NCI-H460 (cell line): ENCODE data around the gene AP1S1. TPM values are rescaled to one million over a fixed set of nuclear protein-coding genes. Genes with fewer than 3 reads are reported as not detected.
"Not testable (repeated sequence)": the region's sequence is repeated elsewhere in the genome, so short reads cannot be mapped to it uniquely, and the experiment has no call there.

Source experiments
- DNase-seq: peaks from one replicate; pipeline ENCODE4 v3.0.0-alpha.2; 2016; ENCODE audit warnings: low read depth; ENCODE audit errors: extremely low read depth
- polyA plus RNA-seq: library from polyadenylated mRNA; depleted of rRNA; stranded (reverse); fragments of >200 nt; gene quantifications from 2 replicates; pipeline ENCODE4 v1.2.3, GENCODE V29; 2014; cell fraction: nucleus; rRNA removed
- total RNA-seq: library from RNA; depleted of rRNA; stranded (reverse); fragments of >200 nt; shearing (Covaris generic); gene quantifications from 2 replicates; pipeline ENCODE4 v1.2.3, GENCODE V29; 2014; rRNA removed

AP1S1 gene
- 125 and 143 TPM in 2 replicates for total RNA-seq
- 181 and 250 TPM in 2 replicates for polyA plus RNA-seq

- peak; percentile 92 for DNase-seq
Observed at GRCh38 chr7:101153969-101154692, at the start of gene AP1S1. Gene AP1S1, plus strand, starts transcription at chr7:101154476. Its CDS starts 39 bp downstream, at chr7:101154515.

GRCh38 chr7:101104799-101105198 lies 49.5 kb upstream of the AP1S1 start:
- DNase-seq, result no peak

- not testable (repeated sequence) for DNase-seq
Observed at GRCh38 chr7:101105248-101105647, 49.0 kb upstream of the AP1S1 start.

- DNase-seq, result no peak
Observed at GRCh38 chr7:101106386-101106785, 47.9 kb upstream of the AP1S1 start.

- DNase-seq, result no peak
Observed at GRCh38 chr7:101108330-101108857, 45.9 kb upstream of the AP1S1 start.

GRCh38 chr7:101108961-101109360 lies 45.3 kb upstream of the AP1S1 start:
- DNase-seq, result no peak

GRCh38 chr7:101109368-101109767 lies 44.9 kb upstream of the AP1S1 start:
- DNase-seq, result no peak

GRCh38 chr7:101111261-101111660 lies 43.0 kb upstream of the AP1S1 start:
- no peak for DNase-seq

- DNase-seq, result no peak
Observed at GRCh38 chr7:101112233-101112632, 42.0 kb upstream of the AP1S1 start.

GRCh38 chr7:101113140-101113539 lies 41.1 kb upstream of the AP1S1 start:
- not testable (repeated sequence) for DNase-seq

GRCh38 chr7:101113836-101114235 lies 40.4 kb upstream of the AP1S1 start:
- DNase-seq, result no peak

- no peak for DNase-seq
Observed at GRCh38 chr7:101114492-101114891, 39.8 kb upstream of the AP1S1 start.

GRCh38 chr7:101115215-101115614 lies 39.1 kb upstream of the AP1S1 start:
- DNase-seq, result no peak

GRCh38 chr7:101116898-101117297 lies 37.4 kb upstream of the AP1S1 start:
- no peak for DNase-seq

- DNase-seq, result no peak
Observed at GRCh38 chr7:101118856-101119255, 35.4 kb upstream of the AP1S1 start.

- DNase-seq, result no peak
Observed at GRCh38 chr7:101119876-101120275, 34.4 kb upstream of the AP1S1 start.

- DNase-seq, result no peak
Observed at GRCh38 chr7:101120315-101120714, 34.0 kb upstream of the AP1S1 start.

GRCh38 chr7:101121631-101121990 lies 32.7 kb upstream of the AP1S1 start:
- DNase-seq, result not testable (repeated sequence)

GRCh38 chr7:101121991-101122932 lies 32.0 kb upstream of the AP1S1 start:
- peak; percentile 86 for DNase-seq

GRCh38 chr7:101122933-101123702 lies 31.2 kb upstream of the AP1S1 start:
- no peak for DNase-seq

GRCh38 chr7:101123703-101124068 lies 30.6 kb upstream of the AP1S1 start:
- no peak for DNase-seq
